Body of pancreas (tissue), 4 donors: ENCODE results near the gene TMEM144. TPM values are rescaled to one million over a fixed set of nuclear protein-coding genes. Genes with fewer than 3 reads are reported as not detected.

Source experiments
- ATAC-seq: fragments of 150-250 bp; one replicate; pipeline ENCODE4 v1.9.1; 2016
- DNase-seq, 4 donors: peaks; one replicate each; pipeline ENCODE4 v3.0.0-alpha.2; 2019
- H3K27ac ChIP-seq, 4 donors: fragments of 200-600 bp; sonication (generic); 1 replicate in 3 of 4; 2 replicates in 1 of 4; pipeline versions ENCODE4 v1.5.1 to v1.6.1; 2016 to 2019; ENCODE audit warnings: mild to moderate bottlenecking in 1 of 4, mixed read lengths in 1 of 4, moderate library complexity in 1 of 4
- H3K27me3 ChIP-seq, 2 donors: fragments of 200-600 bp; sonication (generic); one replicate each; pipeline ENCODE4 v1.6.0; 2016; ENCODE audit warnings: mild to moderate bottlenecking in 1 of 2
- H3K36me3 ChIP-seq, 2 donors: fragments of 200-600 bp; sonication (generic); replicated peaks in 1 of 2; 2 replicates each; pipeline ENCODE4 v1.5.1; 2016; ENCODE audit warnings: low read depth in 2 of 2; ENCODE audit not compliant: insufficient read depth in 1 of 2
- H3K4me1 ChIP-seq: fragments of 200-600 bp; sonication (generic); one replicate; pipeline ENCODE4 v1.6.0; 2016
- H3K4me3 ChIP-seq, 2 donors: fragments of 200-600 bp; sonication (generic); 1 replicate in 1 of 2; 2 replicates in 1 of 2; pipeline ENCODE4 v1.5.1; 2016 to 2019
- H3K9me3 ChIP-seq, 3 donors: fragments of 200-600 bp; sonication (generic); 1 replicate in 2 of 3; 2 replicates in 1 of 3; pipeline ENCODE4 v1.5.1; 2016
- CTCF ChIP-seq, 7 experiments: fragments of 450-650 bp in 4 of 7; fragments of 200-600 bp in 3 of 7; sonication (generic) in 3 of 7; IDR thresholded peaks; one replicate each; pipeline ENCODE4 v1.5.1; 2016 to 2019; ENCODE audit warnings: antibody characterized with exemption in 7 of 7
- POLR2A ChIP-seq, 3 donors: fragments of 450-650 bp; IDR thresholded peaks; one replicate each; pipeline ENCODE4 v1.6.1; 2016; ENCODE audit warnings: antibody characterized with exemption in 3 of 3, mild to moderate bottlenecking in 2 of 3
- WGBS, 2 donors: methylation state at CpG; one replicate each; pipeline ENCODE4 v1.1.5; 2017; 5-methylcytosine and 5-hydroxymethylcytosine counted together
- intact Hi-C: fragments of 100-400 bp; cut with DNase I; formaldehyde crosslinking; loops from one replicate; pipeline ENCODE4 v1.15.1; 2023
- total RNA-seq, 2 donors: library from RNA; depleted of rRNA; stranded (reverse); fragments of >200 nt; gene quantifications; one replicate each; pipeline ENCODE4 v1.1.0, GENCODE V29; 2016

TMEM144 gene
- total RNA-seq, 2 donors from 2014 or later = 10.5 to 13.0 TPM

- intact Hi-C loops = no loop called here
- Histone ChIP-seq H3K27ac (no peak overlapping the region), H3K9me3 (no peaks in the 10 kb centered on the region), H3K4me1 (no peaks in the 10 kb centered on the region), H3K36me3 (no peaks in the 10 kb centered on the region), H3K27me3 (no peaks in the 10 kb centered on the region), H3K4me3 (no peak overlapping the region)
- ATAC-seq (no peak), DNase-seq (no peak)
- TF ChIP-seq CTCF (IDR thresholded peaks at IDR 0.05) = no peak
- no peak for TF ChIP-seq POLR2A (IDR thresholded peaks at IDR 0.05)
- 96% methylated on average over 3 of the region's 3 CpGs for WGBS, 2 donors
These were observed 6.4 kb upstream of the TMEM144 start for GRCh38 chr4:158203929-158204328.

- ATAC-seq = no peak
- DNase-seq = peak in 1 of 4 donors; percentile 10
- H3K9me3 ChIP-seq = no peaks in the 10 kb centered on the region
- no peaks in the 10 kb centered on the region for H3K36me3 ChIP-seq
- intact Hi-C loops = no loop called here
- H3K27me3 ChIP-seq = no peaks in the 10 kb centered on the region
- TF ChIP-seq POLR2A (IDR thresholded peaks at IDR 0.05) (no peak), CTCF (IDR thresholded peaks at IDR 0.05) (no peak)
- H3K27ac ChIP-seq = peak overlapping the region in 3 of 4 donors; percentile 87 to 97 (median 90)
- no peak overlapping the region for H3K4me3 ChIP-seq
- 74 to 90% methylated on average over 5 of the region's 5 CpGs for WGBS, 2 donors
- H3K4me1 ChIP-seq = peaks cover 15% of the 10 kb centered on the region
These were observed 1.2 kb upstream of the TMEM144 start for GRCh38 chr4:158208963-158209640.

DNA sequence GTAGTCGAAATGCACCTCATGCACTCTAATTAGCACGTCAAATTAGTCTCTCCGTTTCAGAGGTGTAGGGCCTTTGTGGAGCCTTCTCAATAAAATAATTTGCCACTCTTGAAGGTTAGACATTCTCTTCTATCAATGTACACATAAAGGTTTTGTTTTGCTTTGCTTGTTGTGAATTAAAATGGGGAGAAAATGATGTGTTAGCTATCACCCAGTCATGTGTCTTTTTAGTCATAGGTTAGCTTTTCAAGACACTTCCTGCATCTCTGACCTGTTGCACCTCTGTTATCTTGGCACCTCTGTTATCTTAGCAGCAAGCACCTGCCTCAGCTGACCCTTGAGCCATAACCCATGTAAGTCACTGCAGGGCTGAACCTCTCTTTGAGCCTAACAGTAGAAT, 936 bp downstream of the TMEM144 start:
- intact Hi-C loops = no loop called here
- peak overlapping the region in 3 of 4 donors; percentile 87 to 97 (median 90) for H3K27ac ChIP-seq
- DNase-seq (peak; percentile 20 to 53 (median 34)), ATAC-seq (no peak)
- H3K4me3 ChIP-seq = no peak overlapping the region
- WGBS, 2 donors = 0 to 22% methylated on average over 3 of the region's 3 CpGs
- TF ChIP-seq POLR2A (IDR thresholded peaks at IDR 0.05) = no peak
- no peak for TF ChIP-seq CTCF (IDR thresholded peaks at IDR 0.05)
- no peaks in the 10 kb centered on the region for H3K9me3 ChIP-seq
- no peaks in the 10 kb centered on the region for H3K36me3 ChIP-seq
- H3K4me1 ChIP-seq = peaks cover 15% of the 10 kb centered on the region
- no peaks in the 10 kb centered on the region for H3K27me3 ChIP-seq

DNA sequence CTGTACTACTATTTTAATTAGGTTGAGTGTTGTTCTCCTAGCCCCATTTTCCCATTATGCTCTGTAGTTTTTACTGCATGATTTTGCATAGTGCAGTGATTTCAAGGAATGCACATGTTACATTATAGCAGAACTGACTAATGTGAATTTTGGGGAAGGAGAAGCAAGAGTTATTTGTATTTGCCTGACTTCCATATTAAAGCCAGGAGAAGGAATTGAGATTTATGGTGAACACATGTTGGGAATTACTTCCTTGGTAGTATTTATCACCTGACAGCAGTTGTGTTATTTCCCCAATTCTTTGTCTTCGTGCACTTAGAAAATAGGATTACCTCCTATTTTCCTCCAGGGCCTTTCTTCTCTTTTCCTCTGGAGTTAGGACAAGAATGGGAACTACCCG, 3.2 kb downstream of the TMEM144 start:
- Histone ChIP-seq H3K27ac (no peak overlapping the region), H3K4me3 (no peak overlapping the region), H3K27me3 (no peaks in the 10 kb centered on the region), H3K9me3 (no peaks in the 10 kb centered on the region), H3K4me1 (peaks cover 15% of the 10 kb centered on the region), H3K36me3 (no peaks in the 10 kb centered on the region)
- WGBS, 2 donors = 82 to 94% methylated on average over 2 of the region's 2 CpGs
- TF ChIP-seq POLR2A (IDR thresholded peaks at IDR 0.05) (no peak), CTCF (IDR thresholded peaks at IDR 0.05) (no peak)
- ATAC-seq = no peak
- intact Hi-C loops = no loop called here
- DNase-seq = no peak

- H3K27me3 ChIP-seq = no peaks in the 10 kb centered on the region
- ATAC-seq (no peak), DNase-seq (no peak)
- intact Hi-C loops = no loop called here
- peaks cover 0 to 2% of the 10 kb centered on the region in 2 donors for H3K36me3 ChIP-seq
- no peak overlapping the region for H3K4me3 ChIP-seq
- WGBS, 2 donors = 87 to 100% methylated on average over 1 of the region's 1 CpG
- no peaks in the 10 kb centered on the region for H3K9me3 ChIP-seq
- H3K27ac ChIP-seq = no peak overlapping the region
- H3K4me1 ChIP-seq = peaks cover 13% of the 10 kb centered on the region
- no peak for TF ChIP-seq POLR2A (IDR thresholded peaks at IDR 0.05)
- TF ChIP-seq CTCF (IDR thresholded peaks at IDR 0.05) = no peak
These were observed 4.6 kb downstream of the TMEM144 start for GRCh38 chr4:158214856-158215255.
